Liver (tissue), 9 donors: ENCODE data around the gene DYNC1LI2. TPM values are rescaled to one million over a fixed set of nuclear protein-coding genes. Genes with fewer than 3 reads are reported as not detected.
A peak's percentile ranks its signal among the peaks of the same experiment; 100 is the strongest.

Experiments
- DNase-seq: peaks from one replicate; pipeline ENCODE4 v3.0.0-alpha.2; 2017; ENCODE audit warnings: low spot score
- H3K27ac ChIP-seq, 2 donors: one replicate each; pipeline ENCODE4 v1.7.0; 2013; ENCODE audit warnings: inconsistent platforms in 2 of 2, low read length in 2 of 2, control low read depth in 1 of 2, low read depth in 1 of 2, mild to moderate bottlenecking in 1 of 2
- H3K27me3 ChIP-seq, 4 donors: one replicate each; pipeline versions ENCODE4 v1.6.1 to v1.7.0; 2013; ENCODE audit warnings: low read length in 3 of 4, inconsistent platforms in 1 of 4, mild to moderate bottlenecking in 1 of 4, moderate library complexity in 1 of 4; ENCODE audit not compliant: control insufficient read depth in 4 of 4, insufficient read depth in 4 of 4
- H3K36me3 ChIP-seq, 4 donors: one replicate each; pipeline versions ENCODE4 v1.6.1 to v1.7.0; 2013; ENCODE audit warnings: low read length in 3 of 4, mild to moderate bottlenecking in 3 of 4, low read depth in 1 of 4, moderate library complexity in 1 of 4; ENCODE audit not compliant: control insufficient read depth in 4 of 4, insufficient read depth in 3 of 4
- H3K4me1 ChIP-seq, 4 donors: one replicate each; pipeline versions ENCODE4 v1.6.1 to v1.7.0; 2013; ENCODE audit warnings: low read length in 3 of 4, mild to moderate bottlenecking in 3 of 4, moderate library complexity in 1 of 4; ENCODE audit not compliant: control insufficient read depth in 4 of 4, insufficient read depth in 4 of 4
- H3K4me3 ChIP-seq, 3 donors: one replicate each; pipeline versions ENCODE4 v1.6.1 to v1.7.0; 2013; ENCODE audit warnings: low read length in 3 of 3, control low read depth in 1 of 3, low read depth in 1 of 3, mild to moderate bottlenecking in 1 of 3
- H3K9ac ChIP-seq, 2 donors: one replicate each; pipeline ENCODE4 v1.7.0; 2013; ENCODE audit warnings: low read length in 2 of 2, mild to moderate bottlenecking in 2 of 2, moderate library complexity in 2 of 2, control low read depth in 1 of 2, low read depth in 1 of 2
- H3K9me3 ChIP-seq, 4 donors: one replicate each; pipeline versions ENCODE4 v1.6.1 to v1.7.0; 2013; ENCODE audit warnings: low read length in 3 of 4; ENCODE audit not compliant: control insufficient read depth in 4 of 4
- EGR1 ChIP-seq, 2 donors: IDR thresholded peaks; 2 replicates each; pipeline ENCODE4 v1.6.1; 2016 to 2018; ENCODE audit warnings: antibody characterized with exemption in 2 of 2, low read depth in 2 of 2
- FOXA1 ChIP-seq: IDR thresholded peaks from 2 replicates; pipeline ENCODE4 v1.6.1; 2016; ENCODE audit warnings: antibody characterized with exemption
- FOXA2 ChIP-seq: IDR thresholded peaks from 2 replicates; pipeline ENCODE4 v1.6.1; 2016; ENCODE audit warnings: antibody characterized with exemption
- HNF4A ChIP-seq, 2 donors: conservative IDR thresholded peaks; 2 replicates each; pipeline ENCODE4 v1.6.1; 2016; ENCODE audit warnings: antibody characterized with exemption in 2 of 2, mild to moderate bottlenecking in 2 of 2
- HNF4G ChIP-seq: IDR thresholded peaks from 2 replicates; pipeline ENCODE4 v1.6.1; 2016; ENCODE audit warnings: antibody characterized with exemption
- JUND ChIP-seq, 2 donors: IDR thresholded peaks; 2 replicates each; pipeline ENCODE4 v1.6.1; 2016; ENCODE audit warnings: antibody characterized with exemption in 2 of 2
- NR2F2 ChIP-seq: IDR thresholded peaks from 2 replicates; pipeline ENCODE4 v1.6.1; 2016; ENCODE audit warnings: antibody characterized with exemption
- RAD21 ChIP-seq, 2 donors: IDR thresholded peaks; 2 replicates each; pipeline ENCODE4 v1.6.1; 2016; ENCODE audit warnings: antibody characterized with exemption in 2 of 2, mild to moderate bottlenecking in 2 of 2
- RXRA ChIP-seq, 2 donors: IDR thresholded peaks; 2 replicates each; pipeline ENCODE4 v1.6.1; 2017 to 2018; ENCODE audit warnings: antibody characterized with exemption in 2 of 2, mild to moderate bottlenecking in 1 of 2
- SP1 ChIP-seq: IDR thresholded peaks from 2 replicates; pipeline ENCODE4 v1.6.1; 2018; ENCODE audit warnings: antibody characterized with exemption, mild to moderate bottlenecking
- TAF1 ChIP-seq: conservative IDR thresholded peaks from 2 replicates; pipeline ENCODE4 v1.6.1; 2016; ENCODE audit warnings: antibody characterized with exemption, mild to moderate bottlenecking
- YY1 ChIP-seq: IDR thresholded peaks from 2 replicates; pipeline ENCODE4 v1.6.1; 2016; ENCODE audit warnings: antibody characterized with exemption, mild to moderate bottlenecking
- WGBS: extraction: QIAGEN DNeasy Blood & Tissue Kit; methylation state at CpG from one replicate; pipeline ENCODE4 v1.1.7; 2013; 5-methylcytosine and 5-hydroxymethylcytosine counted together
- polyA plus RNA-seq, 2 donors: library from polyadenylated mRNA; stranded (reverse) in 1 of 2; unstranded in 1 of 2; fragments of 200-250 nt in 1 of 2; fragments of >200 nt in 1 of 2; fragmentation: Nextera tagmentation in 1 of 2; extraction: Ambion mirVana in 1 of 2; gene quantifications; one replicate each; pipeline versions ENCODE4 v1.2.1 to v1.2.3, GENCODE V29; 2013 to 2015
- total RNA-seq, 2 donors: library from RNA; depleted of rRNA; stranded (reverse); fragments of >200 nt; gene quantifications; one replicate each; pipeline ENCODE4 v1.2.3, GENCODE V29; 2014
- TF ChIP-seq, protein P1 (sequence below): fragments of 150-350 bp; IDR thresholded peaks from 2 replicates; pipeline ENCODE4 v1.5.1; 2017; ENCODE audit warnings: improper control_type of control experiment, low read depth, low read length; ENCODE audit not compliant: missing input control
- TF ChIP-seq, protein P2 (sequence below): IDR thresholded peaks from 2 replicates; pipeline ENCODE4 v1.6.1; 2016; ENCODE audit warnings: antibody characterized with exemption
- TF ChIP-seq, protein P3 (sequence below): IDR thresholded peaks from 2 replicates; pipeline ENCODE4 v1.6.1; 2016; ENCODE audit warnings: antibody characterized with exemption, mild to moderate bottlenecking
- TF ChIP-seq, protein P4 (sequence below): IDR thresholded peaks from 2 replicates; pipeline ENCODE4 v1.6.1; 2016; ENCODE audit warnings: antibody characterized with exemption
- TF ChIP-seq, protein P5 (sequence below): IDR thresholded peaks from 2 replicates; pipeline ENCODE4 v1.6.1; 2016; ENCODE audit warnings: antibody characterized with exemption
- donor health status: healthy.
- donor health status: healthy.
- donor health status: healthy.
- donor health status: healthy.
- donor health status: healthy.

The DYNC1LI2 gene
- total and polyA plus RNA-seq, 4 donors = 14.2 to 106 (median 35.1) TPM

DNA sequence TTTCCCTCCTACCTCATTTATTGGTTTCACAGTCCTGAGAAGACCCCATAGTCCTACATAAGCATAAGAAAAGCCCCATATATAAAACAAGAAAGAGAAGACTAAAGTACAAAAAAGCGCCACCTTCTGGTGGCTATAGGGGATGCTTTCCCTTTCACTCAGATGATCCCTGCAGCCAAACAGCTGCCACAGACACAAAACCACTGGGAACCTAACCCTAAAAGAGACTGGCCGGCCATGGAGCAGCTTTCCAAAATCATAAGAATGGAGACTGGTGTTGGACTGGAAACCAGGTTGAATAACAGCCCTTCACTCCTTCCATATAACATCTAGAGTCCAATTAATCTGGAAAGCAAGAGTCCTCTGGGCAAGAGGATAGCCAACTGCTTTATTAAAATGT, 11.4 kb downstream of the DYNC1LI2 start:
- Histone ChIP-seq H3K27me3 (no peaks in the 10 kb centered on the region), H3K9ac (no peak overlapping the region), H3K36me3 (peaks cover 10 to 29% (median 22%) of the 10 kb centered on the region in 4 donors), H3K4me1 (peaks cover 0 to 26% (median 19%) of the 10 kb centered on the region in 4 donors), H3K4me3 (no peak overlapping the region), H3K9me3 (no peaks in the 10 kb centered on the region), H3K27ac (no peak overlapping the region)
- TF ChIP-seq, protein P1, sequence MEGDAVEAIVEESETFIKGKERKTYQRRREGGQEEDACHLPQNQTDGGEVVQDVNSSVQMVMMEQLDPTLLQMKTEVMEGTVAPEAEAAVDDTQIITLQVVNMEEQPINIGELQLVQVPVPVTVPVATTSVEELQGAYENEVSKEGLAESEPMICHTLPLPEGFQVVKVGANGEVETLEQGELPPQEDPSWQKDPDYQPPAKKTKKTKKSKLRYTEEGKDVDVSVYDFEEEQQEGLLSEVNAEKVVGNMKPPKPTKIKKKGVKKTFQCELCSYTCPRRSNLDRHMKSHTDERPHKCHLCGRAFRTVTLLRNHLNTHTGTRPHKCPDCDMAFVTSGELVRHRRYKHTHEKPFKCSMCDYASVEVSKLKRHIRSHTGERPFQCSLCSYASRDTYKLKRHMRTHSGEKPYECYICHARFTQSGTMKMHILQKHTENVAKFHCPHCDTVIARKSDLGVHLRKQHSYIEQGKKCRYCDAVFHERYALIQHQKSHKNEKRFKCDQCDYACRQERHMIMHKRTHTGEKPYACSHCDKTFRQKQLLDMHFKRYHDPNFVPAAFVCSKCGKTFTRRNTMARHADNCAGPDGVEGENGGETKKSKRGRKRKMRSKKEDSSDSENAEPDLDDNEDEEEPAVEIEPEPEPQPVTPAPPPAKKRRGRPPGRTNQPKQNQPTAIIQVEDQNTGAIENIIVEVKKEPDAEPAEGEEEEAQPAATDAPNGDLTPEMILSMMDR = peak; percentile 46
- TF ChIP-seq TAF1 = no peak
- peak; percentile 19 to 54 for TF ChIP-seq RAD21 (IDR thresholded peaks at IDR 0.05)
- DNase-seq = no peak
- 66% methylated on average over 2 of the region's 2 CpGs for WGBS

DNA sequence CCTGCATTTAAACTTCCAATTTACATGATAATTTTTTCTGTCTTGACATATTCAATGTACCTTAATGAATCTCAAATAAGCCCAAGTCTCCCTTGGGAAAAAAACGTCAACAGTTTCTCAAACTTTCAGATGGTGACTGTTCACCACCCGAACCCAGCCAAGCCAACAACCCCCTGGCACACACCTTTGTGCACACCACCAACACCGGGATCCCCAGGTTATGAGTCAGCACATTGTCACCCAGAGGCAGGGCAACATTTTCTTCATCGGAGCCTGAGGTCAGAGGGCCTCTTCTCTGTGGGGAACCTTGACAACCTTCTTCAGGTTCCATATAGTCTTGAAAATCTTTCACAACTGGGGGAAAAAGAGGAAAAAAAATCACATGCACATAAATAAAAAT, 15.5 kb downstream of the DYNC1LI2 start:
- TF ChIP-seq SP1 (no peak), YY1 (no peak), JUND (IDR thresholded peaks at IDR 0.05) (no peak), FOXA2 (no peak), TAF1 (no peak), FOXA1 (no peak), HNF4G (no peak), NR2F2 (no peak), RAD21 (IDR thresholded peaks at IDR 0.05) (no peak), HNF4A (conservative IDR thresholded peaks at IDR 0.05) (no peak), RXRA (IDR thresholded peaks at IDR 0.05) (no peak), EGR1 (IDR thresholded peaks at IDR 0.05; ENCODE audit: low read depth in 2 of 2) (no peak)
- TF ChIP-seq, protein P2, sequence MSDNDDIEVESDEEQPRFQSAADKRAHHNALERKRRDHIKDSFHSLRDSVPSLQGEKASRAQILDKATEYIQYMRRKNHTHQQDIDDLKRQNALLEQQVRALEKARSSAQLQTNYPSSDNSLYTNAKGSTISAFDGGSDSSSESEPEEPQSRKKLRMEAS = no peak
- TF ChIP-seq, protein P3, sequence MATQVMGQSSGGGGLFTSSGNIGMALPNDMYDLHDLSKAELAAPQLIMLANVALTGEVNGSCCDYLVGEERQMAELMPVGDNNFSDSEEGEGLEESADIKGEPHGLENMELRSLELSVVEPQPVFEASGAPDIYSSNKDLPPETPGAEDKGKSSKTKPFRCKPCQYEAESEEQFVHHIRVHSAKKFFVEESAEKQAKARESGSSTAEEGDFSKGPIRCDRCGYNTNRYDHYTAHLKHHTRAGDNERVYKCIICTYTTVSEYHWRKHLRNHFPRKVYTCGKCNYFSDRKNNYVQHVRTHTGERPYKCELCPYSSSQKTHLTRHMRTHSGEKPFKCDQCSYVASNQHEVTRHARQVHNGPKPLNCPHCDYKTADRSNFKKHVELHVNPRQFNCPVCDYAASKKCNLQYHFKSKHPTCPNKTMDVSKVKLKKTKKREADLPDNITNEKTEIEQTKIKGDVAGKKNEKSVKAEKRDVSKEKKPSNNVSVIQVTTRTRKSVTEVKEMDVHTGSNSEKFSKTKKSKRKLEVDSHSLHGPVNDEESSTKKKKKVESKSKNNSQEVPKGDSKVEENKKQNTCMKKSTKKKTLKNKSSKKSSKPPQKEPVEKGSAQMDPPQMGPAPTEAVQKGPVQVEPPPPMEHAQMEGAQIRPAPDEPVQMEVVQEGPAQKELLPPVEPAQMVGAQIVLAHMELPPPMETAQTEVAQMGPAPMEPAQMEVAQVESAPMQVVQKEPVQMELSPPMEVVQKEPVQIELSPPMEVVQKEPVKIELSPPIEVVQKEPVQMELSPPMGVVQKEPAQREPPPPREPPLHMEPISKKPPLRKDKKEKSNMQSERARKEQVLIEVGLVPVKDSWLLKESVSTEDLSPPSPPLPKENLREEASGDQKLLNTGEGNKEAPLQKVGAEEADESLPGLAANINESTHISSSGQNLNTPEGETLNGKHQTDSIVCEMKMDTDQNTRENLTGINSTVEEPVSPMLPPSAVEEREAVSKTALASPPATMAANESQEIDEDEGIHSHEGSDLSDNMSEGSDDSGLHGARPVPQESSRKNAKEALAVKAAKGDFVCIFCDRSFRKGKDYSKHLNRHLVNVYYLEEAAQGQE = no peak
- TF ChIP-seq, protein P1 = no peak
- TF ChIP-seq, protein P4, sequence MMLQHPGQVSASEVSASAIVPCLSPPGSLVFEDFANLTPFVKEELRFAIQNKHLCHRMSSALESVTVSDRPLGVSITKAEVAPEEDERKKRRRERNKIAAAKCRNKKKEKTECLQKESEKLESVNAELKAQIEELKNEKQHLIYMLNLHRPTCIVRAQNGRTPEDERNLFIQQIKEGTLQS = no peak
- TF ChIP-seq, protein P5, sequence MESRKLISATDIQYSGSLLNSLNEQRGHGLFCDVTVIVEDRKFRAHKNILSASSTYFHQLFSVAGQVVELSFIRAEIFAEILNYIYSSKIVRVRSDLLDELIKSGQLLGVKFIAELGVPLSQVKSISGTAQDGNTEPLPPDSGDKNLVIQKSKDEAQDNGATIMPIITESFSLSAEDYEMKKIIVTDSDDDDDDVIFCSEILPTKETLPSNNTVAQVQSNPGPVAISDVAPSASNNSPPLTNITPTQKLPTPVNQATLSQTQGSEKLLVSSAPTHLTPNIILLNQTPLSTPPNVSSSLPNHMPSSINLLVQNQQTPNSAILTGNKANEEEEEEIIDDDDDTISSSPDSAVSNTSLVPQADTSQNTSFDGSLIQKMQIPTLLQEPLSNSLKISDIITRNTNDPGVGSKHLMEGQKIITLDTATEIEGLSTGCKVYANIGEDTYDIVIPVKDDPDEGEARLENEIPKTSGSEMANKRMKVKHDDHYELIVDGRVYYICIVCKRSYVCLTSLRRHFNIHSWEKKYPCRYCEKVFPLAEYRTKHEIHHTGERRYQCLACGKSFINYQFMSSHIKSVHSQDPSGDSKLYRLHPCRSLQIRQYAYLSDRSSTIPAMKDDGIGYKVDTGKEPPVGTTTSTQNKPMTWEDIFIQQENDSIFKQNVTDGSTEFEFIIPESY = no peak
- peaks cover 9 to 54% (median 45%) of the 10 kb centered on the region in 4 donors for H3K36me3 ChIP-seq
- no peak overlapping the region for H3K4me3 ChIP-seq
- H3K4me1 ChIP-seq = peaks cover 0 to 9% (median 6%) of the 10 kb centered on the region in 4 donors
- 96% methylated on average over 4 of the region's 4 CpGs for WGBS
- no peak overlapping the region for H3K9ac ChIP-seq
- H3K27ac ChIP-seq = no peak overlapping the region
- H3K9me3 ChIP-seq = no peaks in the 10 kb centered on the region
- no peak for DNase-seq
- H3K27me3 ChIP-seq = no peaks in the 10 kb centered on the region
